SU-DHL-6 (cell line): ENCODE results near the gene TAF9B.

ENCODE experiments used
- CTCF ChIP-seq: fragments of 200-600 bp; sonication (generic); IDR thresholded peaks from one replicate; pipeline ENCODE4 v1.5.1; 2017; ENCODE audit warnings: antibody characterized with exemption, mild to moderate bottlenecking, low read length, moderate library complexity; ENCODE audit not compliant: insufficient read depth, poor library complexity, severe bottlenecking
- EZH2phosphoT487 ChIP-seq: fragments of 200-600 bp; sonication (generic), shearing (Covaris generic); conservative IDR thresholded peaks from 2 replicates; pipeline ENCODE4 v1.6.1; 2018; ENCODE audit warnings: mild to moderate bottlenecking, antibody characterized with exemption, low read length, moderate library complexity, mixed read lengths

GRCh38 chrX:78111140-78111931 lies 28.1 kb downstream of the TAF9B start:
- TF ChIP-seq CTCF (no peak), EZH2phosphoT487 (no peak)
